H9 (cell line): Measurements from ENCODE around the gene MS4A4A. TPM values are rescaled to one million over a fixed set of nuclear protein-coding genes. Genes with fewer than 3 reads are reported as not detected.
"Not testable (repeated sequence)": the region's sequence is repeated elsewhere in the genome, so short reads cannot be mapped to it uniquely, and the experiment has no call there.

Source experiments
- DNase-seq: peaks from one replicate; pipeline ENCODE4 v3.0.0-alpha.2; 2017
- H2AFZ ChIP-seq: one replicate; pipeline ENCODE4 v1.6.1; 2013; ENCODE audit warnings: mild to moderate bottlenecking, low read length, control low read depth, moderate library complexity
- H2AK5ac ChIP-seq: 2 replicates; pipeline ENCODE4 v1.6.1; 2013; ENCODE audit warnings: low read length, control low read depth, mixed read lengths; ENCODE audit not compliant: insufficient read length
- H2BK120ac ChIP-seq: one replicate; pipeline ENCODE4 v1.6.1; 2013; ENCODE audit warnings: low read depth, mild to moderate bottlenecking, low read length, control low read depth, inconsistent platforms; ENCODE audit not compliant: poor library complexity, severe bottlenecking
- H2BK12ac ChIP-seq: 2 replicates; pipeline ENCODE4 v1.6.1; 2013; ENCODE audit warnings: low read length, control low read depth, mixed read lengths, low read depth; ENCODE audit not compliant: insufficient read length
- H2BK15ac ChIP-seq: 2 replicates; pipeline ENCODE4 v1.6.1; 2013; ENCODE audit warnings: low read depth, low read length, control low read depth
- H2BK20ac ChIP-seq: one replicate; pipeline ENCODE4 v1.6.1; 2013; ENCODE audit warnings: low read depth, mild to moderate bottlenecking, low read length, control low read depth, inconsistent platforms; ENCODE audit not compliant: poor library complexity, severe bottlenecking
- H2BK5ac ChIP-seq: 2 replicates; pipeline ENCODE4 v1.6.1; 2013; ENCODE audit warnings: low read length, control low read depth, mixed read lengths; ENCODE audit not compliant: insufficient read length
- H3K14ac ChIP-seq: 2 replicates; pipeline ENCODE4 v1.6.1; 2013; ENCODE audit warnings: low read length, control low read depth; ENCODE audit not compliant: insufficient read depth
- H3K18ac ChIP-seq: 2 replicates; pipeline ENCODE4 v1.6.1; 2013; ENCODE audit warnings: low read depth, mild to moderate bottlenecking, mixed read lengths, low read length, control low read depth; ENCODE audit not compliant: insufficient read length
- H3K23ac ChIP-seq: 2 replicates; pipeline ENCODE4 v1.6.1; 2013; ENCODE audit warnings: low read length, control low read depth, mixed read lengths, low read depth; ENCODE audit not compliant: insufficient read length
- H3K23me2 ChIP-seq: 2 replicates; pipeline ENCODE4 v1.6.1; 2013; ENCODE audit warnings: low read depth, mild to moderate bottlenecking, mixed read lengths, low read length, control low read depth; ENCODE audit not compliant: insufficient read length, poor library complexity, severe bottlenecking
- H3K27ac ChIP-seq: 2 replicates; pipeline ENCODE4 v1.5.1; 2013; ENCODE audit warnings: low read length, control low read depth, mixed read lengths, low read depth; ENCODE audit not compliant: insufficient read length
- H3K27me3 ChIP-seq: 2 replicates; pipeline ENCODE4 v1.6.1; 2013; ENCODE audit warnings: low read length, control low read depth, inconsistent platforms; ENCODE audit not compliant: insufficient read depth
- H3K4ac ChIP-seq: 2 replicates; pipeline ENCODE4 v1.6.1; 2013; ENCODE audit warnings: low read depth, mild to moderate bottlenecking, control low read depth, inconsistent platforms, low read length, moderate library complexity
- H3K4me1 ChIP-seq: 2 replicates; pipeline ENCODE4 v1.6.1; 2013; ENCODE audit warnings: low read length, control low read depth, inconsistent platforms; ENCODE audit not compliant: insufficient read depth
- H3K4me2 ChIP-seq: 2 replicates; pipeline ENCODE4 v1.6.1; 2013; ENCODE audit warnings: low read length, control low read depth, mixed read lengths; ENCODE audit not compliant: insufficient read length, insufficient read depth
- H3K56ac ChIP-seq: 2 replicates; pipeline ENCODE4 v1.6.1; 2013; ENCODE audit warnings: low read depth, mild to moderate bottlenecking, mixed read lengths, low read length, control low read depth; ENCODE audit not compliant: insufficient read length
- H3K79me1 ChIP-seq: 2 replicates; pipeline ENCODE4 v1.6.1; 2013; ENCODE audit warnings: low read depth, mild to moderate bottlenecking, moderate library complexity, low read length, control low read depth, inconsistent platforms; ENCODE audit not compliant: insufficient read depth, poor library complexity, severe bottlenecking
- H3K79me2 ChIP-seq: 2 replicates; pipeline ENCODE4 v1.6.1; 2013; ENCODE audit warnings: low read length, control low read depth, inconsistent platforms; ENCODE audit not compliant: insufficient read depth
- H3K9ac ChIP-seq: 2 replicates; pipeline ENCODE4 v1.6.1; 2013; ENCODE audit warnings: low read length, control low read depth, mixed read lengths; ENCODE audit not compliant: insufficient read length; ENCODE audit errors: extremely low read depth
- H3K9me3 ChIP-seq: one replicate; pipeline ENCODE4 v1.6.1; 2013; ENCODE audit warnings: low read depth, low read length, inconsistent platforms; ENCODE audit not compliant: control insufficient read depth
- H3T11ph ChIP-seq: one replicate; pipeline ENCODE4 v1.6.1; 2013; ENCODE audit warnings: mild to moderate bottlenecking, low read length, control low read depth, inconsistent platforms
- H4K20me1 ChIP-seq: one replicate; pipeline ENCODE4 v1.6.1; 2013; ENCODE audit not compliant: control insufficient read depth, insufficient read length, insufficient read depth
- H4K5ac ChIP-seq: 2 replicates; pipeline ENCODE4 v1.6.1; 2013; ENCODE audit warnings: low read depth, mild to moderate bottlenecking, mixed read lengths, low read length, control low read depth; ENCODE audit not compliant: insufficient read length
- H4K8ac ChIP-seq: replicated peaks from 2 replicates; pipeline ENCODE4 v1.6.1; 2013; ENCODE audit warnings: low read length, control low read depth, mixed read lengths, low read depth; ENCODE audit not compliant: insufficient read length
- H4K91ac ChIP-seq: 2 replicates; pipeline ENCODE4 v1.6.1; 2013; ENCODE audit warnings: low read depth, mild to moderate bottlenecking, moderate library complexity, mixed read lengths, low read length, control low read depth; ENCODE audit not compliant: insufficient read length
- H3K27ac Mint-ChIP-seq, 3 experiments: 2 replicates in 2 of 3; 3 replicates in 1 of 3; pipeline ENCODE4 v1.8.0; 2020 to 2021; ENCODE audit warnings: mixed read lengths in 3 of 3, mild to moderate bottlenecking in 1 of 3, moderate library complexity in 1 of 3
- H3K27me3 Mint-ChIP-seq: 2 replicates; pipeline ENCODE4 v1.8.0; 2021; ENCODE audit warnings: low read depth, mild to moderate bottlenecking, moderate library complexity, mixed read lengths
- H3K36me3 Mint-ChIP-seq, 3 experiments: 2 replicates in 2 of 3; 3 replicates in 1 of 3; pipeline ENCODE4 v1.8.0; 2020 to 2021; ENCODE audit warnings: low read depth in 3 of 3, mixed read lengths in 3 of 3; ENCODE audit not compliant: insufficient read depth in 1 of 3
- H3K4me1 Mint-ChIP-seq, 2 experiments: 2 replicates each; pipeline ENCODE4 v1.8.0; 2020; ENCODE audit warnings: mixed read lengths in 2 of 2
- H3K4me3 Mint-ChIP-seq, 2 experiments: 2 replicates in 1 of 2; 3 replicates in 1 of 2; pipeline ENCODE4 v1.8.0; 2020 to 2021; ENCODE audit warnings: mild to moderate bottlenecking in 2 of 2, mixed read lengths in 2 of 2, moderate library complexity in 1 of 2
- H3K9me3 Mint-ChIP-seq, 2 experiments: 2 replicates in 1 of 2; 3 replicates in 1 of 2; pipeline ENCODE4 v1.8.0; 2020; ENCODE audit warnings: mild to moderate bottlenecking in 2 of 2, mixed read lengths in 2 of 2, moderate library complexity in 1 of 2
- WGBS: extraction: QIAGEN DNeasy Blood & Tissue Kit; methylation state at CpG from one replicate; pipeline ENCODE4 v1.1.7; 2013; ENCODE audit warnings: missing lambda C conversion rate, low lambda C conversion rate, mixed read lengths; ENCODE audit not compliant: insufficient read length; ENCODE audit errors: extremely low coverage; 5-methylcytosine and 5-hydroxymethylcytosine counted together
- total RNA-seq: library from RNA; stranded (reverse); gene quantifications from 2 replicates; pipeline ENCODE4 v1.2.1, GENCODE V29; 2021
- TF ChIP-seq, protein P1 (sequence below): fragments of 200-600 bp; sonication (generic); conservative IDR thresholded peaks from 3 replicates; pipeline ENCODE4 v1.8.0; 2021; ENCODE audit warnings: antibody characterized with exemption, mild to moderate bottlenecking

Gene MS4A4A
- total RNA-seq, 1 experiment from 2014 or later = not detected

DNA sequence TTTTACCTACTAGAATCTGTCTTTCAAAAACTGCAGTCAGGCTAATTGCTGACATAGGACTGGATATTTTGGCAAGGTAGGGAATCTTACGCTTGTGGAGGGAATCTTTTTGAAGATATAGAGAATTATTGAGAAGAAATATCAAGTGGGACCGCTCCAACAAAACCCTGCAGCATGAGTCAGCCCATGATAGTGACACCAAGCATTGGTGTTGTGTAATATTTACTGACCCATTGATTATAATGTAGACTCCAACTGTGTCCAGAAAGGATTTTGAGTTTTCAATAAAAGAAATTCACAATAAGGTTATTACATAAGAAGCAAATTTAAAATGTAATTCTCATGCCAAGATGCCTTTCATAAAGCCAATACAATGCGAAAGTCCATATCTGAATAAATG, 20.7 kb downstream of the MS4A4A start:
- H3K4me1 Mint-ChIP-seq = peaks cover 3 to 6% of the 10 kb centered on the region in 2 experiments
- no peak for DNase-seq
- no peaks in the 10 kb centered on the region for H4K20me1 ChIP-seq
- H4K8ac ChIP-seq = no peak overlapping the region
- H4K5ac ChIP-seq = no peak overlapping the region
- no CpG with 5 or more reads among the region's 3 CpGs for WGBS
- H3K14ac ChIP-seq = no peak overlapping the region
- no peaks in the 10 kb centered on the region for H3K27me3 ChIP-seq
- no peak overlapping the region for H3K27ac ChIP-seq
- no peak overlapping the region for H3K4ac ChIP-seq
- no peak overlapping the region for H2BK120ac ChIP-seq
- no peak overlapping the region for H3K23ac ChIP-seq
- H3K79me2 ChIP-seq = no peaks in the 10 kb centered on the region
- H3K4me1 ChIP-seq = peaks cover 1% of the 10 kb centered on the region; the same call in 1 of the 2 replicates
- no peak overlapping the region for H3K4me3 Mint-ChIP-seq
- H4K91ac ChIP-seq = no peak overlapping the region
- H3K79me1 ChIP-seq = no peaks in the 10 kb centered on the region
- H3K18ac ChIP-seq = no peak overlapping the region
- H3K23me2 ChIP-seq = no peaks in the 10 kb centered on the region
- no peaks in the 10 kb centered on the region for H3K27me3 Mint-ChIP-seq
- no peak overlapping the region for H2BK12ac ChIP-seq
- H3K36me3 Mint-ChIP-seq = no peaks in the 10 kb centered on the region
- no peak overlapping the region for H3T11ph ChIP-seq
- H3K9me3 ChIP-seq = no peaks in the 10 kb centered on the region
- no peak overlapping the region for H3K4me2 ChIP-seq
- H2BK5ac ChIP-seq = no peak overlapping the region
- no peak overlapping the region for H2BK20ac ChIP-seq
- no peak overlapping the region for H3K9ac ChIP-seq
- H3K27ac Mint-ChIP-seq = no peak overlapping the region
- no peaks in the 10 kb centered on the region for H3K9me3 Mint-ChIP-seq
- TF ChIP-seq, protein P1, sequence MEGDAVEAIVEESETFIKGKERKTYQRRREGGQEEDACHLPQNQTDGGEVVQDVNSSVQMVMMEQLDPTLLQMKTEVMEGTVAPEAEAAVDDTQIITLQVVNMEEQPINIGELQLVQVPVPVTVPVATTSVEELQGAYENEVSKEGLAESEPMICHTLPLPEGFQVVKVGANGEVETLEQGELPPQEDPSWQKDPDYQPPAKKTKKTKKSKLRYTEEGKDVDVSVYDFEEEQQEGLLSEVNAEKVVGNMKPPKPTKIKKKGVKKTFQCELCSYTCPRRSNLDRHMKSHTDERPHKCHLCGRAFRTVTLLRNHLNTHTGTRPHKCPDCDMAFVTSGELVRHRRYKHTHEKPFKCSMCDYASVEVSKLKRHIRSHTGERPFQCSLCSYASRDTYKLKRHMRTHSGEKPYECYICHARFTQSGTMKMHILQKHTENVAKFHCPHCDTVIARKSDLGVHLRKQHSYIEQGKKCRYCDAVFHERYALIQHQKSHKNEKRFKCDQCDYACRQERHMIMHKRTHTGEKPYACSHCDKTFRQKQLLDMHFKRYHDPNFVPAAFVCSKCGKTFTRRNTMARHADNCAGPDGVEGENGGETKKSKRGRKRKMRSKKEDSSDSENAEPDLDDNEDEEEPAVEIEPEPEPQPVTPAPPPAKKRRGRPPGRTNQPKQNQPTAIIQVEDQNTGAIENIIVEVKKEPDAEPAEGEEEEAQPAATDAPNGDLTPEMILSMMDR = no peak
- no peak overlapping the region for H2BK15ac ChIP-seq
- no peak overlapping the region for H2AFZ ChIP-seq
- H2AK5ac ChIP-seq = no peak overlapping the region
- H3K56ac ChIP-seq = no peak overlapping the region

DNA sequence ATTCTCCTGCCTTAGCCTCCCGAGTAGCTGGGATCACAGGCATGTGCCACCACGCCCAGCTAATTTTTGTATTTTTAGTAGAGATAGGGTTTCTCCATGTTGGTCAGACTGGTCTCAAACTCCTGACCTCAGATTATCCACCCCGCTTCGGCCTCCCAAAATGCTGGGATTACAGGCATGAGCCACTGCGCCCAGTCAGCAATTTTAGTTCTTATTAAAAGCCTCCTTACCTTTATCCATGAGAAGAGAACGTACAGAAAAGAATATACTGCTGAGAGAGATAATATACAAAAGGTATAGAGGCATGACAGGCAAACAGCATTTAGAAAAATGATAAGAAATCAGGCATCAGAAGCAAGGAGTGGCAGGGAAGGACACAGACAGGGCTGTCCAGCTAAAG, 21.4 kb downstream of the MS4A4A start:
- H2BK12ac ChIP-seq, H4K91ac ChIP-seq, H2BK20ac ChIP-seq, H3K4me3 Mint-ChIP-seq, H3K79me2 ChIP-seq, H2BK15ac ChIP-seq, H3K18ac ChIP-seq, H3K4ac ChIP-seq, H3K36me3 Mint-ChIP-seq, H3K56ac ChIP-seq, H3K27ac ChIP-seq, H4K5ac ChIP-seq, H3K9ac ChIP-seq, H2AFZ ChIP-seq, H4K8ac ChIP-seq, H3K27me3 Mint-ChIP-seq, H3K23ac ChIP-seq, H3K27ac Mint-ChIP-seq, H3K79me1 ChIP-seq, H3K4me2 ChIP-seq, H3K4me1 ChIP-seq, H3K14ac ChIP-seq, H3T11ph ChIP-seq, H2AK5ac ChIP-seq, H3K27me3 ChIP-seq, H4K20me1 ChIP-seq, H2BK5ac ChIP-seq, H3K23me2 ChIP-seq, H3K9me3 ChIP-seq, H2BK120ac ChIP-seq, H3K9me3 Mint-ChIP-seq, DNase-seq: not testable (repeated sequence)
- H3K4me1 Mint-ChIP-seq = peaks cover 10 to 13% of the 10 kb centered on the region in 2 experiments
- no CpG with 5 or more reads among the region's 6 CpGs for WGBS
